Smooth muscle cell of trachea (primary cell): ENCODE data around the gene ANXA3. TPM values are rescaled to one million over a fixed set of nuclear protein-coding genes. Genes with fewer than 3 reads are reported as not detected.

Experiments
- total RNA-seq: library from RNA; depleted of rRNA; stranded (reverse); fragments of >200 nt; gene quantifications from 2 replicates; pipeline ENCODE4 v1.2.1, GENCODE V29; 2014

Gene ANXA3
- total RNA-seq = 3.6 and 6.7 TPM in 2 replicates

GRCh38 chr4:78551420-78552351 lies at the start of gene ANXA3:
Gene ANXA3 (plus strand): TSS chr4:78551770. CDS start chr4:78554474, 2,704 bp downstream.

Other genes starting within 250 kb of the ANXA3 start
- gene BMP2K, start 224.6 kb downstream of the ANXA3 start, total RNA-seq = 59.9 and 81.9 TPM in 2 replicates